GM18861 (cell line): ENCODE data around the gene MEAF6.
A peak's percentile ranks its signal among the peaks of the same experiment; 100 is the strongest.
"Not testable (repeated sequence)": the region's sequence is repeated elsewhere in the genome, so short reads cannot be mapped to it uniquely, and the experiment has no call there.

ENCODE experiments used
- ATAC-seq: cut with Tn5 transposase; IDR thresholded peaks from one replicate; pipeline ENCODE4 v1.9.1; 2021; ENCODE audit not compliant: unreplicated experiment

The MEAF6 gene

DNA sequence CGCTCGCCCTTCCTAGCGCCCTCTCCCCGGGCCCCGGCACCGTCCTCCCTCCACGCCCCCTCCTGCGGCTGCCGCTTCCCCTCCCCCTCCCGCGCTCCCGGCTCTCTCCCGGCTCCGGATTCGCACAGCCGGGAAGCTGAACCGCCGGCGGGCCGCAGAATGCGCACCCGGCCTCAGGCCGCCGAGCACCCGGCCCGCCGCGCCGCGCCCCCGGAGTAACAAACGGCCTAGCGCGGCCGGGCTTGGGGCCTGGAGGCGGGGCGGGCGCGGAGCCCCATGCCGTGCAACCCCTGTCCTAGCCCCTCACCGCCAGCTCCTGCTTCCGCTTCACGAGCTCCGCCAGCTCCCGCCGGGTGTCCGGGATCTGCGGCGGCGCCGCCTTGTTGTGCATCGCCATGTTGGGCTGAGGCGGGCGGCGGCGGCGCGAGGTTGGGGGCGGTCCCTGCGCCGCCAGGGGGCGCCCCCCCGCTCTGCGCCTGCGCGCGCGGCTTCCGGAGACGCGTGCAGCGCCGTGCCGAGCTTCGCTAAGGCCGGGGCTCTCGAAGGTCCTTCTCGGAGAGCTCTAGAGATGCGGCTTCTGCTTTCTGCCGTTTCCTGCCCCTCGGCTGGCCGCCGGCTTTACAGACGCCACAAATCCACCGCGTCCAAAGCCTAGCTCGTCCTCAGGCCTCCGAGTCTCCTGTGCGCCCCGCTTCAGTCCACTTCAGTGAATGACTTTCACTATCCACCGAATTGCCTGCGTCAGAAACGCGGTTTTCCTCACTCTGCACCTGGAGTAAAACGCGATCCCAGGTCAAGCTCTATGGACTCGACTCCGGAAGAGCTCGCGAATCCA lies at the start of gene MEAF6:
Gene MEAF6 (minus strand): TSS at position 417 of the 835 bp plus-strand sequence. CDS start 20 bp downstream, at position 397.
- ATAC-seq = peak; percentile 83

DNA sequence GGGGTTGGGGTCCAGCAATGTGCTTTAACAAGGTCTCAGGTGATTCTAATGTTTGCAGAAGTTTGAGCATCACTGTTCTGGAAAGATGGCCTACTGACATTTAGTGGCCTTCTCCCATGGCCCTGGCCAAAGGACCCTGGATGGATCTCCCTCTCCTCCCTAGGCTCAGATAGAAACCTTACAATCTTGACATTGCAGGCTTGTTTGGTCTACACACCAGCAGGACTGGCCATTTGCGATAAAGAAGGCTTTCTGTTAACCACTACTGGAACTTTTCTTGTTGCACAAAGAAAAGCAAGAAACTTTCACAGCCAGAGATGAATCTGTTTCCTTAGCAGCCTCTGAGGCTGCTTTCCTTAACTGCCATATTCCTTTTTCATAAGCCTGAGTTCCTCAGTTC lies 48.4 kb upstream of the MEAF6 start:
- ATAC-seq = no peak

DNA sequence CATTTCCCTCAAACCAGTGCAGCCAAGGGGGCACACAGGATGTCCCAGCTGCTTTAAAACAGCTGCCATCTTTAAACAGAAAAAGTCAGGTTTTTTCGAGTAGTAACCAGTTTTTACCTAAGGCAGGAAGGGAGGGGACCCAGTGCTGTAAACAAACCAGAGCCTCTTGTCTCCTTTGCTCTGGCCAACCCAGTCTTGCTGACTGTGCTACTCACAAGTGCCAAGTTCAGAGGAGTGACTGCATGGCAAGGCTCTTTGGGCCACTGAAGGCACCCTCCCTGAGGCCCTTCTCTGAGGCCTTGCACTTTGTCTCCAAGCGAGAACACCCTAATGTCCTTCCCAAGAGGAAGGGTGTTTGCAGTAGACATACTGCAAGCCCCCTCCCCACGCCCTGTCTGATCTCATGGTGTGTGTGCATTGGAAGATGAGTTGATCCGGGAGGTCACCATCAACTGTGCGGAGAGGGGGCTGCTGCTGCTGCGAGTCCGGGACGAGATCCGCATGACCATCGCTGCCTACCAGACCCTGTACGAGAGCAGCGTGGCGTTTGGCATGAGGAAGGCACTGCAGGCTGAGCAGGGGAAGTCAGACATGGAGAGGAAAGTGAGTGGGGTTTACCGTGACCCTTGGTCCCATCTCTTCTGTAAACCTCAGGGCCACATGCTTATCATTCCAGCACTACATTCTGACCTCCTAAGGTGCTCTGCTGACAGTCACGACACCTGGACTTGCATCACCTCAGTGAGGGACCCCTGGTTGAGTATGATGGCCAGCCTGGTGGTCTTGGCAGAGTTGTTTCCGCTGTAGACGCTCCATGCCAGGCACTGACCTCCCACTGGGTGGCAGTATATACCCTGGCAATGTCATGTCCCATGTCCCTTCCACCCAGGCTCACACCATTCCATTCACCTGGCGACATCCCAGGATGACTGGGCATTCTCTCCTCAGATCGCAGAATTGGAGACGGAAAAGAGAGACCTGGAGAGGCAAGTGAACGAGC lies 46.9 kb upstream of the MEAF6 start:
- no peak for ATAC-seq

DNA sequence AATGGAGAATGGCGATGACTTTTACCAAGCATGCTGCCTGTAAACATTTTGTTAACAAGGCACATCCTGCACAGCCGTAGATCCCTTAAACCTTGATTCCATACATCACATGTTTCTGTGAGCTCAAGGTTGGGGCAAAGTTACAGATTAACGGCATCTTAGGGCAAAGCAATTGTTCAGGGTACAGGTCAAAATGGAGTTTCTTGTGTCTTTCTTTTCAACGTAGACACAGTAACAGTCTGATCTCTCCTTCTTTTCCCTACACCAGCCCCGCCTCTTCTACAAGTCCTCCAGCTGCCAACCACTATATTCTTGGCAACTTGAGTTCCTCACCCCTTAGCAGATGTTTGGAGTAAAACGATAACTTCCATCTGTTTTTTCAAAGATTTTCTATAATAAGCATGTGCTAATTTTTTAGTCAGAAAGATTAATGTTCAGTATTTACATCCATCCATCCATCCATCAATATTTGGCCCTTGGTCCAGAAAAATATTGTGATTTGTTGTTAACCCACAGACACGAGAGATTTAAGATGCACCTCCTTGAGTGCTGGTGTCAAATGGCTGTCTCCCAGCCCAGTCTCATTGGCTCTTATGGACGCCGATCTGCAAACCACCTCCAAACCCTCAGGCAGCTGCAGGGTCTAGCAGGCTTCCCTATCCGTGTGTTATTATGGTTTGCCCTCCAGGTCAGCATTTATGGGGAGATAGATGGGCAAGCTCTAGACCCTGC lies 46.0 kb upstream of the MEAF6 start:
- ATAC-seq = no peak

DNA sequence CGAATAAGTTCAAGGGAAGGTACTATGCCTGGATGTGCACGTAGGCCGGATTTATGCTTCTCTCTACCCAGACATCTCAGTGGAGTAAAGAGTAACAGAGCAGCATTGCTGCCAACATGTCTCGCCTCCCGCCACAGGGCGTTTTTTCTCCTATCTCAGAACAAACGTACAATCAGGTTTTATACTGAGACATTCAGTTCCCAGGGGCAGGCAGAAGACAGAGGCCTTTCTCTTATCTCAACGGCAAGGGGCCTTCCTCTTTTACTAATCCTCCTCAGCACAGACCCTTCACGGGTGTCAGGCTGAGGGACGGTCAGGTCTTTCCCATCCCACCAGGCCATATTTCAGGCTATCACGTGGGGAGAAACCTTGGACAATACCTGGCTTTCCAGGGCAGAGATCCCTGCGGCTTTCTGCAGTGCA lies 45.4 kb upstream of the MEAF6 start:
- ATAC-seq = not testable (repeated sequence)

DNA sequence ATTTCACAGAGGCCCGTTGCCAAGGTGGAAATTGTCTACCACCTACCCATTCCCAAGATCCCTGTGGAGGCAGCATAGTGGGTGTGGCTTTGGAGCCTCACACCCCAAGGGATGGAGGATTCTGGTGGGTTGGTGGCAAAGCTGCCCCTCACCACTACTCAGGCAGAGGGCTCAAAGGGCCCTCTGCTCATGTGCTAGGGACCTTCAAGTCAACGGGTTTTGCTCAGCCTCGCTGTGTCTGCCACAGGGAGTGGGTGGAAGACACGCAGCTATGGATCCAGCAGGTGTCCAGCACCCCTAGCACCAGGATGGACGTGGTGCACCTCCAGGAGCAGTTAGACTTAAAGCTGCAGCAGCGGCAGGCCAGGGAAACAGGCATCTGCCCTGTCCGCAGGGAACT lies 44.5 kb upstream of the MEAF6 start:
- ATAC-seq = no peak

DNA sequence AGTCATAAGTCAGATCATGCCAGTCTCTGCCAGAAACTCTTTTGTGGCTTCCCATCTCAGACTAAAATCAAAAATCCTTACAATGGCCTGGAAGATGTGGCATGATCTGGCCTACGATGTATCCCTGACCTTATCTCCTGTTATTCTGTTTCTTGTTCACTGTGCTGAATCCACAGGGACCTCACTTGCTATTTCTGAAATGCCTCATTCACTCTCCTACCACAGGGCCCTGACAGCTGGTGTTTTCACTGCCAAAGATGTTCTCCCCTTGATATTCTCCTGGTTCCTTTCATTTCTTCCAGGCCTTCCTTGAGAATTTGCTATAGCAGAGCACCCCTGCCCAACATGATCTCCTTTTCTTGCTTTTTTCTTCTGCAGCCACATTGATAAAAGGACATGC lies 43.8 kb upstream of the MEAF6 start:
- no peak for ATAC-seq

DNA sequence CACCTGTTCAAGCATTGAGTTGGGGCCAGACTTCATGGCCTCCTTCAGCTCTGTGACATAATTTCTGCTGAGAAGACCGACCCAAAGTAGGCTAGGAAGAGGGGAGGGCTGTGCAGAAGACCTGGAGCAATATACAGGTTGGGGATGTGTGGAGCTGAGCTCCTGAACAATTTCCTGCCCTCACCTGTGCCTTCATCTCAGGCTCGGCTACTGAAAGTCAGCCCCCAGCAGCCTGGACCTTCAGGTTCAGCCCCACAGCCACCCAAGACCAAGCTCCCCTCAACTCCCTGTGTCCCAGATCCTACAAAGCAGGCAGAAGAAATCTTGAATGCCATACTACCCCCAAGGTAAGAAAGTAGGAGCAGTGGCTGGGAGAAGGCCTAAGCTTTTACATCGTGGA lies 42.8 kb upstream of the MEAF6 start:
- ATAC-seq = no peak

DNA sequence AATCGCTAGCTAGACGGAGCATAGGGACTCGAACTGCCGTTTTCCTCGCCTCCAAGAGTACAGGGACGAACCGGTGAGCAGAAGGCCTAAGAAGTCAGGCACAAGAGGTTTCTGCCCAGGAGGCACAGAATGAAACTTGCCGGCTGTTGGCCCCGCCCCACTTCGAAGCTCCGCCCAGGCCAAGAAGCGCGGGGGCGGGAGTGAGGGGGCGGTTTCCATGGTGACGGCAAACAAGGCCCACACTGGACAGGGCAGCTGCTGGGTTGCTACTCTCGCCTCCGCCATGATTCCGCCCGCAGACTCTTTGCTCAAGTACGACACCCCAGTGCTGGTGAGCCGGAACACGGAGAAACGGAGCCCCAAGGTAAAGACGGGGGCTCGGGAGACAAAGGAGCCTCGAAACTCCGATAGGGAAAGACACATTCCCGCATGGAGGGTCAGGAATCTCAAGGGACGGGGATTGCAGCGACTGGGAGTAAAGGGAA lies 42.2 kb upstream of the MEAF6 start, which contains the start of gene DNALI1:
Gene DNALI1 (plus strand): TSS at position 229 of the 485 bp plus-strand sequence. CDS start 55 bp downstream, at position 284.
- no peak for ATAC-seq

DNA sequence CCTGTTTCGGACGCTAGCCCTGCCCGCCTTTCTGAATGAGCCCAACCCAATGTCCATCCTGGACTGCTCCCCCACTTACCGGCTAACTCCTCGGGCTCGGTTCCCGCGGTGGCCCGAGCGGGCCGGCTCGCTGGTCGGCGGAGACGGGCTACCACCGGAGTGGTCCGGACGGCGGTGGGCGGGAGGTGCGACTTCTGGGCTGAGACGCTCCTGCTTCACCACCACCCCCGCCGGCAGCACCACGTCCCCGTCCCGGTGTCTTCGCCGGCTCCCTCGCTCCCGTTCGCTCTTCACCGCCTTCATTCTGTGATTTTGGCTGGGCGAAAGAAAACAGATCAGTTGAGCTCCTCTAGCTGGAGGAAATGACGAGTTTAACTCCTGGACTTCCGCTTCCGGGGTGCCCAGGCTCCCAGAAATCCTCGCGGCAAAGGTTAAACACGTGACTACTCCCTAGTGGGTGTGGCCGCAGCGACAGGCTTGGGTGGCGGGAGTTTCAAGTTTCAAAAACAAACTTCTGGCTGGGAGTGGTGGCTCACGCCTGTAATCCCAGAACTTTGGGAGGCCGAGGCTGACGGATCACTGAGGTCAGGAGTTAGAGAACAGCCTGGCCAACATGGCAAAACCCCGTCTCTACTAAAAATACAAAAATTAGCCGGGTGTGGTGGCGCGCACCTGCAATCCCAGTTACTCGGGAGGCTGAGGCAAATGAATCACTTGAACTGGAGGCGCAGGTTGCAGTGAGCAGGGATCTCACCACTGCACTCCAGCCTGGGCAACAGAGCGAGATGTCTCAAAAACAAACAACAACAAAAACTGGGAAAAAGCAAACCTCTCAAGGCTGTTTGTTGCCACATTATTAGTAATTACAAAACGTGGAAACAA lies 39.6 kb upstream of the MEAF6 start, which contains the start of gene SNIP1:
Gene SNIP1 (minus strand): TSS at position 367 of the 882 bp plus-strand sequence. CDS start 64 bp downstream, at position 303.
- no peak for ATAC-seq

DNA sequence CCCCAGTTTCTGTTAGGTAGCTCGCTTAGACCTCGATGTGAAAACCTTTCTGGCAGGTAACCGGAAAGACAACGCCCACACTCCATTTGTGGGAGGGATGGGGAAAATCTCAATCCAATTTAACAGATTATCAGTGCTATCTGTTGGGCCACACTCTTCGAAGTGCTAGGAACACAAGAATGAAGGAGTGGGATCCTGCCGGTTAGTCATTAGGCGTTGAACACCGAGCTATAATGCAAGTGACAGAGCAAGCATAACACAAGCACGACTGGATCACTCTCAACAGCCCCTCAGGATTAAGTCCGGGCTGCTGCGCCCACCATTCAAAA lies 39.0 kb upstream of the MEAF6 start:
- no peak for ATAC-seq

DNA sequence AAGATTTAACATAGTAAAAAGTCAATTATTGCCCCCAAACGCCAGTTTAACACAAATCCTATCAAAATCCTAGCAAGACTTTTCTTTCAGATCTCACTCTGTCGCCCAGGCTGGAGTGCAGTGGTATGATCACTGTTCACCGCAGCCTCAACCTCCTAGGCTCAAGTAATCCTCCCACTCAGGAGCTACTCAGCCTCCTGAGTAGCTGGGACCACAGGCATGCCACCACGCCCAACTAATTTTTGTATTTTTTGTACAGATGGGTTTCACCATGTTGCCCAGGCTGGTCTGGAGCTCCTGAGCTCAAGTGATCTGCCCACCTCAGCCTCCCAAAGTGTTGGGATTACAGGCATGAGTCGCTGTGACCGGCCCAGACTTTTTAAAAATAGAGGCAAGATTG lies 34.8 kb upstream of the MEAF6 start:
- no peak for ATAC-seq

DNA sequence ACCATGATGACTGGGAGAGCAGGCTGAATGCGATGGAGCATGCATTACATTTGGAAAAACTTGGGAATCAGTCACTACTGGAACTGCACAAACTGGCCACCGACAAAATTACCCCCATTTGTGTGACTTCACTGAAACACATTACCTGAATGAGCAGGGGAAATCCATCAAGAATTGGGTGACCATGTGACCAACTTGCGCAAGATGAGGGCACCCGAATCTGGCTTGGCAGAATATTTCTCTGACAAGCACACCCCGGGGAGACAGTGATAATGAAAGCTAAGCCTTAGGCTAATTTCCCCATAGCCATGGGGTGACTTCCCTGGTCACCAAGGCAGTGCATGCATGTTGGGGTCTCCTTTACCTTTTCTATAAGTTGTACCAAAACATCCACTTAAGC lies 30.5 kb upstream of the MEAF6 start:
- no peak for ATAC-seq

DNA sequence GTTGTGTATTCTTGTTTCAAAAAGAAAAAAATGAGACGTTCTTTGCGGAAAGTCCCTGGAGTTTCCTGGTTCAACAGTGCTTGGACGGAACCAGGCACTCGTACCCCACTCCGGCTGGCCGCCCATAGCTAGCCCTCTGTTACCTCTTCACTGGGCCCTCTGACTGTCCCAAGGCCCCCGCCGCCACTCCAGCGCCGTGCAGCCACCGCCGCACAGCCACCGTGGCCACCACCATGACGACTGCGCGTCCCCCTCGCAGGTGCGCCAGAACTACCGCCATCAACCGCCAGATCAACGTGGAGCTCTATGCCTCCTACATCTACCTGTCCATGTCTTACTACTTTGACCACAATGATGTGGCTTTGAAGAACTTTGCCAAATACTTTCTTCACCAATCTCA lies 30.0 kb upstream of the MEAF6 start:
- ATAC-seq = no peak

DNA sequence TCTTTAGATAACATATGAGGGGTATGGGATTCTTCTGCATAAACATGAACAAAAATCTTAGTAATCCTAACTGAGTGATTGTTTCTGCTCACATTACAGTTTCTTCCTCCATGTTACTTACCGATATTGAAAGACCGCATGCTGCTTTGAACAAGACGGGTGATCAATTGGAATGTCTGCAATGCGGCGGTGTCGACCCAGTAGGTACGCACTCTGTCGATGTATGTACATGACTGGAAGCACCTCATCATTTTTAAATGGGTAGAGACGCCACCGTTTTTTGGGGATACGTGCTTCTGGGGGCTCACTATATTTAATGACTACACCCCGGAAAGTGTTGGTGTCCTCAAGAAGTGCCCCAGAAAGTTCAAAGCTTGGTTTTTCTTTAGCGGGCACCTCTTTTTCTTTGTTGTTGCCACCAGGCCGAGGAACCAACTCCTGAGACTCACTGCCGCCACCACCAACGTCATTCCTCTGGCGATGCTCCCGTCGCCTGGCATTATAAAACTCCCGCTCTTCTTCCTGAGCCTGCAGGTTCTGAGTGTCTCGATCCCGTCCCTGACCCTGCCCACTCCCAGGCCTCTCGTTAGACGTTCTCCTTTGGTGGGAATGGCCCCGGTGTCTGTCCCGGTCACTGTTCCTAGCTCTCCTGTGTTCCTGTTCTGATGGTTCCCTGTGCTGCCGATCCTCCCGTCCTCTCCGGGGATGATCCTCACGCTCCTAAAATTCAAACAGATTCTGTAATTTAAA lies 25.6 kb upstream of the MEAF6 start:
- ATAC-seq = no peak

DNA sequence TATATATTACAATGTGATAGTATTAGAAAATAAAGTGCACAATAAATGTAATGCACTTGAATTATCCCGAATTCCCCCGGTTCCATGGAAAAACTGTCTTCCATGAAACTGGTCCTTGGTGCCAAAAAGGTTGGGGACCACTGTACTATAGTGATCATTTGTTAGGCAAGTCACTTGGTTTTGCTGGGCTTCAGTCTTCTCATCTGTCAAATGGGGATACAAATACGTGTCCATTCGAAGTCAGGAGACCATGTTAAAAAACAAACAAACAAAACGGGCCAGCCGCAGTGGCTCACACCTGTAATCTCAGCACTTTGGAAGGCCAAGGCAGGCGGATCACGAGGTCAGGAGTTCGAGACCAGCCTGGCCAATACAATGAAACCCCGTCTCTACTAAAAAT lies 24.6 kb upstream of the MEAF6 start:
- ATAC-seq = not testable (repeated sequence)

DNA sequence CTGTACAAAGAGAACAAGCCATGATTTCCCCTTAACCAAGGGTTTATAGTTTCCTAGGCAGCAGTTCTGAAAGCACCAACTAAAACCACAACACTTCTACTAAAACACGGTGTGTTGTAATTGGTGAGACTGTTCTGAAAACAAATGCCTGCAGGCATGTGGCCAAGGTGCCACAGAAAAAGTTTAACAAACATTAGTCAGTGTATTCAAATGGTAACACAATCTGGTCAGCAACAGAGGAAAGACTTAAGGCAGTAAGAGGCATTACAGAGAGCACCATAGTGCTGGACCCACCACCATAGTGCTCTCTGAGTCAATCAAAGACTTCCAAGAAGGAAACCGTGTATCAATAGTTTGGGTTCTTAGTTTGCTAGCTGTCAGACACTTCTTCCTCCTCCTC lies 22.8 kb upstream of the MEAF6 start:
- no peak for ATAC-seq

DNA sequence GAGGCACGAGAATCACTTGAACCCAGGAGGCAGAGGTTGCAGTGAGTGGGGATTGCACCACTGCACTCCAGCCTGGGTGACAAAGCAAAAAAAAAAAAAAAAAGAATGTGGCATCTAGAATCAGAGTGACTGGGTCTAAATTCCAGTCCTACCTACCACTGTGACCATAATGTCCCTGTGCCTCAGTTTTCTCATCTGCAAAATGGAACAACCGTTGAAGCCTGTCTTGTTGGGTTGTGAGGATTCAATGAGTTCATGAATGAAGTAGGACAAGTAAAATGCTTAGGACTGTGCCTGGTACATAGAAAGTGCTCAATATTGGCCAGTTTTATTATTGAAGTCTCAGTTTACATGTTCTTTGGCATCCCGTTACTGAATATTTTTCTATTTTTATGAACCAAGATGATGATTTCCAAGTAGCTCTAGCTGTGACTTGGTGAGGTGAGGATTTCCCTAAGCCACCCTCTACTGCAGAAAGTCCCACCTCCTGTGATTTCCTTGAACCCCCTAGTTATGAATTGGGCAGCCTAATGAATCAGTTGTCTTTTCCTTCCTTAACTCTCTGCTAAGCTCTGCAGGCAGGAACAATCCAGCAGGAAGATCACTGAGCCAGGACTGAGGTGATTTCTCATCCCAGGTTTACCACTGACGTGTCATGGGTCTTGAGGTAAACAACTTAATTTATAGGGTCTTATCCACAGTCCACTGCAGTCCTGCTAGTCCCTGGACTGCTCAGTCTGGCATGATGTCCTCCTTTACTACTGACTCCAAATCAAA lies 18.9 kb upstream of the MEAF6 start:
- no peak for ATAC-seq
